ENCODE results near the gene NID1.
"Not testable (repeated sequence)": the region's sequence is repeated elsewhere in the genome, so short reads cannot be mapped to it uniquely, and the experiment has no call there.

Gene NID1

GRCh38 chr1:236021424-236022135 is 43.3 kb downstream of the NID1 start:
- DNase-seq, result no peak

- DNase-seq, result no peak
Observed at GRCh38 chr1:236020359-236021219, 44.3 kb downstream of the NID1 start.

DNA sequence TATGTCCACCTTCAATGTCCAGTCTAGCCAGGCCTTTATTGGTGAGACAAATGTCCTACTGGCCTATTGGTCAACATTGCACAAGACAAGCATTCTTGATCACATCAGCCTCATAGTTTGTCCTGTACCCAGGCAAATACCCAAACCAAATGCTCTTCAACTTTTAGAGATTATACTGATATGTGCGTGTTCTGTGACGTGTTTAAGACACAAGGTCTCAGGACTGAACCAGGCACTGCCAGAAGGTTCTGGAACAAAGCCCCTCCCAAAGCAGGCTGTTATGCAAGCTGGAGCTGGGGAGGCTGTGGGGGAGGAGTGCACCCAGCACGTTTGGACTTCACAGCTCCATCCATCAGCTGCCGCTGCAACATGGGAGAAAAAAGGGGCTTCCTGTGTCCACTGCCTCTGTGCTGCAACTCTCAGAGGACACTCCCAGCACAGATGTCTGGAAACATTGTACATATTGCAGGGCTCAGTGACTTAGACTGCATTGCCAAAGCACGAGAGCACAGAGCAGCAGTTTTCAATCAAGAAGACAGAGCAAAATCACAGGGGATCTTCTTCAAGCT is 45.9 kb downstream of the NID1 start:
- DNase-seq, result no peak

DNA sequence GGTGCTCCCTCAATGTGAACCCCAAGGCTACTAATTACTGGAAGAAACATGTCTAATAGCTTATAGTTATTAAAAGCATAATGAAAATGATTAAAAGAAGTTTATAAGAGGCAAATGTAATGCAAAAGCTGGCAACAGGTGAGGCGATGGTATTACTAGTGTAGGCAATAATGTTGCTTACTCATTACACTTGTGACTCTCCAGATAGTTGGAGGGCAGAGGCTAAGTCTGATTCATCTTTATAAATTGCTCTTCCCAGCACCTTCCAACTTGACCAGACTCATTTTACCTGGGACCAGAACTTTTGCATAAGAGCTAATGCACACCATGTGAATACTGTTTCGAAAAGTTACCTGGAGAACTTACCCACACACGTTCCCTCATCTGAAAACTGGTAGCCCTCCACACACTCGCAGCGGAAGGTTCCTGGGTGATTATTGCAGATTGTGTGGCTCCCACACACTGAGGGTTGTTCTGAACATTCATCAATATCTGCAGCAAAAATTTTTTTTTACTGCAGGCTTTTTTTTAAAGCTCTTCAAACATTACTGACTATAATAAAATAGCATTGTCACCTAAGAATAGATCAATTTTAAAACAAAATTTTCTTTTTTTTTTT is 48.0 kb downstream of the NID1 start:
- DNase-seq, result no peak

DNA sequence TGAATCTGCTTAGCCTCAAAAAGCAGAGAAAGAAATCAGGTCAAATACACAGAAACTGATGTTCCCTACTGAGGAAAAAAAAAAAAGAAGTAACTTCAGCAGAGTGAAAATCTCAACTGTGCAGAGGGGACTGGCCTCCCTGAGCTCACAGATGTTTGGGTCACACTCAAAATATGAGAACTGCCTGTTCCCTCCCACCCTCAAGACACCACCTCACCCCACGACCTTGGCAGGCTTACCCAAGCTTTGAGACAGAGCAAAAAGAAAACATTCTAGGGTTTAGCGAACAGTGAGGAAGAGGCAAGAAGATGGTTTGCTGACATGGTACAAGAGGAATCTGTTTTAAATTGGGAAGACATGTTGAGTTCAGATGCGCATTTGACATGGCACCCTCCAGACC is 48.8 kb downstream of the NID1 start:
- no peak for DNase-seq

DNA sequence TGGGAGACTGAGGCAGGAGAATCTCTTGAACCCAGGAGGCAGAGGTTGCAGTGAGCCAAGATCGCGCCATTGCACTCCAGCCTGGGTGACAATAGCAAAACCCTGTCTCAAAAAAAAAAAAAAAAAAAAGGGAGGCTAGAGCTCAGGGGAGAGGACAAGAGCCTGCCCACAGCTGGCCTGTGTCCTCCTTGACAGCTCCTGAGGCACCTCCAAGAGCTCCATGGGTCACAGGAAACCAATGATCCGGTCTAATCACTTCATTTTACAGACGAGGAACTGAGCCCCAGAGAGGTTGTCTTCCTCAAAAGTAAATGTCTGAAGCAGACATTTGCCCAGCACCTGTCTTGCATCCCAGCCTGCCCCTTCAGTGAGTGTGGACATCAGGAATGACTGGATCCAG is 49.4 kb downstream of the NID1 start:
- DNase-seq, result no peak

DNA sequence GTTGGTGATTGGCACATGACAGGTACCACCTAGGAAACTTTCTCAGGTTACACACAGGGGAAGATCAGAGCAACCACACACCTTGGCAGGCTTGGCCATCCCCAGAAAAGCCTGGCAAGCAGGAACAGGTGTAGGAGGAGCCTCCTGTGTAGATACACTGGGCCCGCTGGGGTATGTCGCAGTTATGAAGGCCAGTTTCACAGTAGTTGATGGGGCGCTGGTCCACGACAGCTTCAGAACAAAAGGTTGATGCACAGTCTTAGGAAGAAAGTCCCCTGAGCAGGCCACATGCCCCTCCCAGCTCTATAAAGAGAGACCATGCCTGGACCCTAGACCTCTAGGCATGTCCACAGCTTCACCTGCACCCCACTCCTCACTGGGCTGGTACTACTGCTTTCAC is 51.6 kb downstream of the NID1 start:
- no peak for DNase-seq

DNA sequence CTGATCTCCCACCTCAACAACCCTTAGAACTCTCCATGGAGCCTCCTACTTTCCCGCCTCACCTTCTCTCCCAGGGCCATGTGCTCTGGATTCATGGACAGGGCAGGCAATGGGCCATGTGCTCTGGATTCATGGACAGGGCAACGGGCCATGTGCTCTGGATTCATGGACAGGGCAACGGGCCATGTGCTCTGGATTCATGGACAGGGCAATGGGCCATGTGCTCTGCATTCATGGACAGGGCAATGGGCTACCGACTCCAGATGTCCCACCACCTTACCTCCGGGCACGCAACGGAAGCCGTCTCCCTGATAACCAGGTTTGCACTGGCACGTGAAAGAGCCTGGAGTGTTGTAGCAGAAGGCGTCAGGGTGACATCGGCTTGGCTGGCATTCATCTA is 53.2 kb downstream of the NID1 start:
- DNase-seq, result no peak

- no peak for DNase-seq
Observed at GRCh38 chr1:236010443-236010842, 54.4 kb downstream of the NID1 start.

- no peak for DNase-seq
Observed at GRCh38 chr1:236009857-236010256, 55.0 kb downstream of the NID1 start.

DNA sequence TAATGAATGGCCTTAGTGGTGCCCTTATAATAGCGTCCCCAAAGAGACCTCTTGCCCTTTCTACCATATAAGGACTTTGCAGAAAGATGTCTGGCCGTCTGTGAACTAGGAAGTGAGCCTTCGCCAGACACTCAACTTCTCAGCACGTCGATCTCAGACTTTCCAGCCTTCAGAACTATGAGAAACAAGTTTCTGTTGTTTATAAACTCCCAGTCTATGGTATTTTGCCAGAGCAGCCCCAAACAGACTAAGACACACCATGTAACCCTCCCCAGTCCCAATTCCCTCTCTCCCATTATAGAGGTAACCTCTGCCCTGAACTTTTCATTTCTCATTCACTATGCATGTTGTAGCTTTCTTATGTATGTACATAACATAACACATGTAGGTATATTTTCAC is 55.7 kb downstream of the NID1 start:
- DNase-seq, result no peak

DNA sequence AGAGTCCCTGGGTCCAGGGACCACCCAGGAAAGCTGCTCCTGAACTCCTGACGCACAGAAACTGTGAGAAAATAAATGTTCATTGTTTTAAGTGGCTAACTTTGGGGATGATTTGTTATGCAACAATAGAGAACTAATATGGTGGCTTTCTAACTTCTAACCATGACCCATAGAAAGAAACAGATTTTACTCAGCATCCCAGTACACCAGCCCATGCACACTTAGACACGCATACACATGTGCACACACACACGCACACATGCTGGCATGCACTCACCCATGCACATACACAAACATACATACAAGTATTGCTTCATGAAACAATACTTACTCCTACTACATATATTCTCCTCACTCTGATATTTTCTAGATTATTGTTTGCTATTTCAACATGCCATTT is 57.1 kb downstream of the NID1 start:
- DNase-seq, result no peak

DNA sequence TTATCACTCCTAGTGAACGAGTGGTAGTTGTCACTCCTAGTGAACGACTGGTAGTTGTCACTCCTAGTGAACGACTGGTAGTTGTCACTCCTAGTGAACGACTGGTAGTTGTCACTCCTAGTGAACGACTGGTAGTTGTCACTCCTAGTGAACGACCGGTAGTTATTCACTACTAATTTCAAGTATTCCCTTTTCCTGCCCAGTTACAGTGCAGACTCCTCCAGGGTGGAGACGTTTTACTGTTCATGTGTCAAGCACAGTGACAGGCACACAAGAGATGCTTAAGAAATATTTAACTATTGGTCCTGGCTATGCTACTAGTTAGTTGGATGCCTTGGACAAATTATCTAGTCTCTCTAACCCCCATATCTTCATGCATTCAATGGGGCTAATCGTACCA is 61.8 kb downstream of the NID1 start:
- DNase-seq, result not testable (repeated sequence)

GRCh38 chr1:236002572-236002971 is 62.3 kb downstream of the NID1 start:
- DNase-seq, result no peak

DNA sequence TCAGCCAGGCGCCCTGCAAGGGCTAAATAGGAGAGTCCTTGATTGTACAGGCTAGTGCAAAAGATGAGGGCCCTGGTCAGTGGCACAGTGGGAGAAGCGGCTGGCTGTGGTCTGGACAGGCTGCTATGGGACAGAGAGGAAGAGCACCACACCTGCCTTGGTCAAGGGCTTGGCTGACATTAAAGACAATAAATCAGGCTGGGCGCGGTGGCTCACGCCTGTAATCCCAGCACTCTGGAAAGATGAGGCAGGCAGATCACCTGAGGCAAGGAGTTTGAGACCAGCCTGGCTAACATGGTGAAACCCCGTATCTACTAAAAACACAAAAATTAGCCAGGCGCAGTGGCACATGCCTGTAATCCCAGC is 62.9 kb downstream of the NID1 start:
- DNase-seq, result no peak

DNA sequence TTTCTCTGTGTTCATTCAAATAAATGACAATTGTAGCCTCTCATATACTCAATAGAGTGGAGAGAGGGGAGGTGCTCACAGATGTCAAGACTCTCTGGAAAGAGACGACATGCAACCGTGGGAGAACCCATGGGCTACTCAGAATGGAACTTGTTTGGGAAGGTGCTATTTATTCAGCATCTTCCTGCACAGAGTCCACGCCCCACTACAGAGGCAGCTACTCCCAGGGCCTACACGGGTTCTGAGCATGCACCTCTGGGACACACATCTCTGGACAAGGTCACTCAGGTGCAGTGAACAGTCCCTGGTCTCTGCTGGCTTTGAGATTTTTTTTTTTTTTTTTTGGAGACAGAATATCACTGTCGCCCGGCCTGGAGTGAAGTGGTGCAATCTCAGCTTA is 64.1 kb downstream of the NID1 start:
- DNase-seq, result no peak

DNA sequence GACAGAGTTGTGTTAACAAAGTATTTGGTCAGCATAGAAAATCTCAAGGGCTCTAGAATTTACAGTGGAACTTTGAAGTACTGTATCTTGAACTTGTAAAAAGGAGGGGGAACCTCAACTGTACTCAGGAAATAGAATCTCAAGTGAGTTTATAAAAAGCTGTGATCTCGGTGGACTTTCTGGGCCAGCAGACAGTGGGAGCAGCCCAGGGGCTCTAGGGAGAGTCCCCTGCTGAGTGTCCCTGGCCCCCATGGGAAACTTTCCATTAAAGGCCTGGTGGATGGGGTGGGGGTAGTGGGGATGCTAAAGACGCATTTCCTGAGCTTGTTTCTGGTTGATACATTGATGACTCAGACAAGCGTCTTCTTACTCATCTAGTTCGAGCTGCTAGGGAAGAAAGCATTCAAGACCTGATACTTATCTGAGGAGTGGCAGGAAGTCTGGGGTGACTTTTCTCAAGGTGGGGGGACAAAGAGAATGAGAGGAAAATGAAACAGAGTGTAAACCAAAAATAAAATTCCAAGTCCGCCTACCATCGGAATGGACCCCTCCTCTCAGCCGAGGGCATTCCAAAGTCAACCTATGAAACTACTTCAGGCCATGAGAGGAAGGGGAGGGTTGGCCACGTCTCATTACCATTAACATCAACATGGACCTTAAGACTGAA is 65.5 kb downstream of the NID1 start:
- no peak for DNase-seq

- DNase-seq, result no peak
Observed at GRCh38 chr1:235998812-235999211, 66.1 kb downstream of the NID1 start.

DNA sequence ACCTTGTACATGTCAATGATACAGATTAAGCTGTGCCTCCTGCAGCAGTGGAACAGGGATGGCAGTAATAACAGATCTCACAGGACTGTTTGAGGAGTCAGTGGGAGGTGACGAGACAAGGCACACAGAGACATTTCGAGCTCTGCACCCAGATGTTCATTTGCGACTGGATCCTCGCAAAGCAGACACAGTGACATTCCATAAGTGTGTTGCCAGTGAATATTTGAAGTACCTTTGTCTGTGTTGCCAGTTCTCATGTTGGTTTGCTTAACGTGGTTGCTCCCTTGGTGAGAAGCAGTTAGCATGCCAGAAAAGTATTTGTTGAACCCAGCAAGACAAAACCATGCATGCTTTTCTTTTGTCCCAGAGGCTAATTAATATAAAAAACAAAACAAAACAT is 67.0 kb downstream of the NID1 start:
- no peak for DNase-seq

- DNase-seq, result no peak
Observed at GRCh38 chr1:235997049-235997448, 67.8 kb downstream of the NID1 start.

DNA sequence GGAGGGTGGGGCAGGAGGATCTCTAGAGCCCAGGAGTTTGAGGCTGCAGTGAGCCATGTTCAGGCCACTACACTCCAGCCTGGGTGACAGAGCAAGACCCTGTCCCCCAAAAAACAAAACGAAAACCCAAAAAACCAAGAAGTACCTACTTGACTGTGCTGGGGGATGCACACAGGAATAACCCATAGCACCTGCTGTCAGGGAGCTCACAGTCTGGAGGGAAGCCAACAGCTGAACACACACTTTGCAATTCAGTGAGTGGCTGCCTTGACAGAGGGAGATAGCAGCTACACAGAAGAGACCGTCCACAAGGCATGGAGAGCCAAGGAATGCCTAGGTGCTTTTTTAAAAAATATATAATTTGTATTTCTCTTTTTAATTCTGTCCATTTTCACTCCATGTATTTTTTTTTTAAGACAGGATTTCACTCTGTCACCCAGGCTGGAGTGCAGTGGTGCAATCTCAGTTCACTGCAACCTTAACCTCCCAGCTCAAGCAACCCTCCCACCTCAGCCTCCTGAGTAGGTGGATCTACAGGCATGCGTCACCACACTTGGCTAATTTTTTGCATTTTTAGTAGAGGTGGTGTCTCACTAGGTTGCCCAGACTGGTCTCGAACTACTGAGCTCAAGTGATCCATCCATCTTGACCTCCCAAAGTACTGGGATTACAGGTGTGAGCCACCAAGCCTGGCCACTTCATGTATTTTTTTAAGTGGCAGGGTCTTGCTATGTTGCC is 68.7 kb downstream of the NID1 start:
- no peak for DNase-seq

GRCh38 chr1:235995511-235995910 is 69.4 kb downstream of the NID1 start:
- DNase-seq, result no peak

- DNase-seq, result no peak
Observed at GRCh38 chr1:235993652-235994051, 71.2 kb downstream of the NID1 start.
